Neural cell (in vitro differentiated cells): Measurements from ENCODE around the gene LEO1. TPM values are rescaled to one million over a fixed set of nuclear protein-coding genes. Genes with fewer than 3 reads are reported as not detected.

Source experiments
- H2AFZ ChIP-seq: fragments of 200-600, 300-800 bp; sonication (generic), shearing (Covaris generic); 2 replicates; pipeline ENCODE4 v1.6.0; 2014; ENCODE audit warnings: low read depth, mild to moderate bottlenecking, antibody characterized with exemption, low read length, moderate library complexity
- H3F3A ChIP-seq: fragments of 200-600 bp; shearing (Covaris generic); 2 replicates; pipeline ENCODE4 v1.6.1; 2016; ENCODE audit warnings: mild to moderate bottlenecking, moderate library complexity, mixed read lengths, antibody characterized with exemption, low read length; ENCODE audit not compliant: insufficient read depth, poor library complexity, severe bottlenecking
- H3K27ac ChIP-seq: fragments of 200-600, 300-800 bp; sonication (generic), shearing (Covaris generic); 2 replicates; pipeline ENCODE4 v1.5.1; 2014; ENCODE audit warnings: mild to moderate bottlenecking, low read length, moderate library complexity
- H3K27me3 ChIP-seq: fragments of 300-800, 200-600 bp; sonication (generic), shearing (Covaris generic); 2 replicates; pipeline ENCODE4 v1.6.0; 2014; ENCODE audit warnings: mild to moderate bottlenecking, low read depth, low read length, moderate library complexity; ENCODE audit not compliant: insufficient read depth
- H3K36me3 ChIP-seq: fragments of 300-800, 200-600 bp; sonication (generic), shearing (Covaris generic); 2 replicates; pipeline ENCODE4 v1.5.1; 2014; ENCODE audit warnings: mild to moderate bottlenecking, antibody characterized with exemption, low read length, moderate library complexity; ENCODE audit not compliant: insufficient read depth
- H3K4me2 ChIP-seq: fragments of 300-800, 200-600 bp; sonication (generic), shearing (Covaris generic); 2 replicates; pipeline ENCODE4 v1.6.0; 2014; ENCODE audit warnings: mild to moderate bottlenecking, low read length
- H3K4me3 ChIP-seq: fragments of 300-800, 200-600 bp; sonication (generic), shearing (Covaris generic); 2 replicates; pipeline ENCODE4 v1.5.1; 2014; ENCODE audit warnings: mild to moderate bottlenecking, low read length, moderate library complexity
- H3K79me2 ChIP-seq: fragments of 200-600 bp; shearing (Covaris generic); replicated peaks from 2 replicates; pipeline ENCODE4 v1.6.0; 2014; ENCODE audit warnings: mild to moderate bottlenecking, low read length, moderate library complexity; ENCODE audit not compliant: insufficient read depth
- H3K9ac ChIP-seq: fragments of 300-800, 200-600 bp; sonication (generic), shearing (Covaris generic); 2 replicates; pipeline ENCODE4 v1.6.1; 2016; ENCODE audit warnings: mild to moderate bottlenecking, low read length, mixed read lengths
- H3K9me2 ChIP-seq: fragments of 200-600 bp; shearing (Covaris generic); 2 replicates; pipeline ENCODE4 v1.6.1; 2016; ENCODE audit warnings: mild to moderate bottlenecking, low read length, mixed read lengths; ENCODE audit not compliant: insufficient read depth
- H3K9me3 ChIP-seq: fragments of 200-600, 300-800 bp; sonication (generic), shearing (Covaris generic); 2 replicates; pipeline ENCODE4 v1.6.1; 2016; ENCODE audit warnings: mild to moderate bottlenecking, mixed run types, low read length, moderate library complexity, mixed read lengths
- H4K20me1 ChIP-seq: fragments of 200-600 bp; shearing (Covaris generic); 2 replicates; pipeline ENCODE4 v1.6.1; 2016; ENCODE audit warnings: mild to moderate bottlenecking, mixed run types; ENCODE audit not compliant: insufficient read depth
- EP300 ChIP-seq: fragments of 450-650 bp; conservative IDR thresholded peaks from 2 replicates; pipeline ENCODE4 v1.6.1; 2014; ENCODE audit warnings: antibody characterized with exemption, mild to moderate bottlenecking, moderate library complexity; ENCODE audit not compliant: poor library complexity, severe bottlenecking
- EZH2 ChIP-seq: fragments of 200-600, 300-800 bp; shearing (Covaris generic), sonication (generic); IDR thresholded peaks from 2 replicates; pipeline ENCODE4 v1.6.1; 2014; ENCODE audit warnings: antibody characterized with exemption, low read length, borderline replicate concordance, mild to moderate bottlenecking; ENCODE audit not compliant: insufficient read depth, poor library complexity, severe bottlenecking
- MXI1 ChIP-seq: fragments of 450-650 bp; conservative IDR thresholded peaks from 2 replicates; pipeline ENCODE4 v1.6.1; 2014; ENCODE audit warnings: antibody characterized with exemption, mild to moderate bottlenecking; ENCODE audit not compliant: poor library complexity, severe bottlenecking
- POLR2AphosphoS5 ChIP-seq: IDR thresholded peaks from 2 replicates; pipeline ENCODE4 v1.6.1; 2012
- RAD21 ChIP-seq: fragments of 450-650 bp; conservative IDR thresholded peaks from 2 replicates; pipeline ENCODE4 v1.6.1; 2014; ENCODE audit warnings: antibody characterized with exemption, mild to moderate bottlenecking, moderate library complexity
- REST ChIP-seq: IDR thresholded peaks from 2 replicates; pipeline ENCODE4 v1.6.1; 2012; ENCODE audit warnings: borderline replicate concordance
- SMC3 ChIP-seq: fragments of 450-650 bp; conservative IDR thresholded peaks from 2 replicates; pipeline ENCODE4 v1.6.1; 2014; ENCODE audit warnings: antibody characterized with exemption, mild to moderate bottlenecking, moderate library complexity; ENCODE audit not compliant: poor library complexity
- TAF1 ChIP-seq: IDR thresholded peaks from 2 replicates; pipeline ENCODE4 v1.6.1; 2012; ENCODE audit warnings: low read depth
- polyA plus RNA-seq: library from polyadenylated mRNA; depleted of rRNA; stranded (reverse); fragments of >200 nt; gene quantifications from 2 replicates; pipeline ENCODE4 v1.2.3, GENCODE V29; 2014
- TF ChIP-seq, protein P1 (sequence below): fragments of 450-650 bp; IDR thresholded peaks from 2 replicates; pipeline ENCODE4 v1.5.1; 2014; ENCODE audit warnings: antibody characterized with exemption, mild to moderate bottlenecking, moderate library complexity; ENCODE audit not compliant: poor library complexity, severe bottlenecking

The LEO1 gene
- polyA plus RNA-seq, 1 donor from 2014 or later: 30.3 TPM

DNA sequence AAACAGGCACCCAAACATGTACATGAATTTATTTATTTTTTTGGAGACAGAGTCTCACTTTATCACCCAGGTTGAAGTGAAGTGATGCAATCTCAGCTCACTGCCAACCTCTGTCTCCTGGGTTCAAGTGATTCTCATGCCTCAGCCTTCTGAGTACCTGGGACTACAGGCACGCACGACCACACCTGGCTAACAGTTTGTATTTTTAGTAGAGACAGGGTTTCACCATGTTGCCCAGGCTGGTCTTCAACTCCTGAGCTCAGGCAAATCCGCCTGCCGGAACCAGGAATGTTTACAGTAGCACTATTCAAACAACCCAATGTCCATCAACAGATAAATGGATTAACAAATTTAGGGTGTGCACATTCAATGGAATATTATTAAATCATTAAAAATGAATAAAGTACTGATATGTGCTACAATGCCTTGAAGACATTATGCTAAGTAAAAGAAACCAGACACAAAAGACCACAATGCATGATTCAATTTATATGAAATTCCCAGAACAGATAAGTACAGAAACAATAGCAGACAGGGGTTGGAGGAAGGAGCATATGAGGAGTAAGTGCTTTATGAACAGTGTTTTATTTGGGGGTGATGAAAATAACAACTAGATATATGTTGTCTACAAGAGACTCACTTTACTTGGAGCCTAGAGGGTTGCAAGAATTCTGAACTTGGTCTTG, 1.3 kb downstream of the LEO1 start:
- no peaks in the 10 kb centered on the region for H4K20me1 ChIP-seq
- H3K9me2 ChIP-seq: no peaks in the 10 kb centered on the region
- H3K36me3 ChIP-seq: no peaks in the 10 kb centered on the region
- peak overlapping the region; percentile 83 for H3K4me2 ChIP-seq
- H3K9me3 ChIP-seq: no peaks in the 10 kb centered on the region
- no peaks in the 10 kb centered on the region for H3F3A ChIP-seq
- no peak overlapping the region for H2AFZ ChIP-seq
- no peaks in the 10 kb centered on the region for H3K27me3 ChIP-seq
- no peak for TF ChIP-seq RAD21
- TF ChIP-seq MXI1: no peak
- TF ChIP-seq REST: no peak
- no peak for TF ChIP-seq TAF1
- TF ChIP-seq EZH2: no peak
- TF ChIP-seq, protein P1, sequence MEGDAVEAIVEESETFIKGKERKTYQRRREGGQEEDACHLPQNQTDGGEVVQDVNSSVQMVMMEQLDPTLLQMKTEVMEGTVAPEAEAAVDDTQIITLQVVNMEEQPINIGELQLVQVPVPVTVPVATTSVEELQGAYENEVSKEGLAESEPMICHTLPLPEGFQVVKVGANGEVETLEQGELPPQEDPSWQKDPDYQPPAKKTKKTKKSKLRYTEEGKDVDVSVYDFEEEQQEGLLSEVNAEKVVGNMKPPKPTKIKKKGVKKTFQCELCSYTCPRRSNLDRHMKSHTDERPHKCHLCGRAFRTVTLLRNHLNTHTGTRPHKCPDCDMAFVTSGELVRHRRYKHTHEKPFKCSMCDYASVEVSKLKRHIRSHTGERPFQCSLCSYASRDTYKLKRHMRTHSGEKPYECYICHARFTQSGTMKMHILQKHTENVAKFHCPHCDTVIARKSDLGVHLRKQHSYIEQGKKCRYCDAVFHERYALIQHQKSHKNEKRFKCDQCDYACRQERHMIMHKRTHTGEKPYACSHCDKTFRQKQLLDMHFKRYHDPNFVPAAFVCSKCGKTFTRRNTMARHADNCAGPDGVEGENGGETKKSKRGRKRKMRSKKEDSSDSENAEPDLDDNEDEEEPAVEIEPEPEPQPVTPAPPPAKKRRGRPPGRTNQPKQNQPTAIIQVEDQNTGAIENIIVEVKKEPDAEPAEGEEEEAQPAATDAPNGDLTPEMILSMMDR: no peak
- TF ChIP-seq EP300: no peak
- TF ChIP-seq SMC3: no peak
- no peak for TF ChIP-seq POLR2AphosphoS5
- H3K4me3 ChIP-seq: peak overlapping the region; percentile 77
- H3K27ac ChIP-seq: peak overlapping the region; percentile 99
- H3K9ac ChIP-seq: peak overlapping the region; percentile 98
- peaks cover 32% of the 10 kb centered on the region for H3K79me2 ChIP-seq

GRCh38 chr15:51969728-51970127, 1.9 kb downstream of the LEO1 start:
- Histone ChIP-seq H2AFZ (no peak overlapping the region), H3K27ac (no peak overlapping the region), H3K9me3 (no peaks in the 10 kb centered on the region), H3K4me3 (peak overlapping the region; percentile 77), H3K4me2 (no peak overlapping the region), H3F3A (no peaks in the 10 kb centered on the region), H3K36me3 (no peaks in the 10 kb centered on the region), H3K79me2 (peaks cover 32% of the 10 kb centered on the region), H4K20me1 (no peaks in the 10 kb centered on the region), H3K9ac (no peak overlapping the region), H3K9me2 (no peaks in the 10 kb centered on the region), H3K27me3 (no peaks in the 10 kb centered on the region)
- no peak for TF ChIP-seq SMC3
- TF ChIP-seq POLR2AphosphoS5: no peak
- no peak for TF ChIP-seq RAD21
- no peak for TF ChIP-seq MXI1
- no peak for TF ChIP-seq REST
- TF ChIP-seq, protein P1: no peak
- TF ChIP-seq EZH2: no peak
- no peak for TF ChIP-seq TAF1
- no peak for TF ChIP-seq EP300
